ENCODE results near the gene RAB5B.
"Not testable (repeated sequence)": the region's sequence is repeated elsewhere in the genome, so short reads cannot be mapped to it uniquely, and the experiment has no call there.

Gene RAB5B

DNA sequence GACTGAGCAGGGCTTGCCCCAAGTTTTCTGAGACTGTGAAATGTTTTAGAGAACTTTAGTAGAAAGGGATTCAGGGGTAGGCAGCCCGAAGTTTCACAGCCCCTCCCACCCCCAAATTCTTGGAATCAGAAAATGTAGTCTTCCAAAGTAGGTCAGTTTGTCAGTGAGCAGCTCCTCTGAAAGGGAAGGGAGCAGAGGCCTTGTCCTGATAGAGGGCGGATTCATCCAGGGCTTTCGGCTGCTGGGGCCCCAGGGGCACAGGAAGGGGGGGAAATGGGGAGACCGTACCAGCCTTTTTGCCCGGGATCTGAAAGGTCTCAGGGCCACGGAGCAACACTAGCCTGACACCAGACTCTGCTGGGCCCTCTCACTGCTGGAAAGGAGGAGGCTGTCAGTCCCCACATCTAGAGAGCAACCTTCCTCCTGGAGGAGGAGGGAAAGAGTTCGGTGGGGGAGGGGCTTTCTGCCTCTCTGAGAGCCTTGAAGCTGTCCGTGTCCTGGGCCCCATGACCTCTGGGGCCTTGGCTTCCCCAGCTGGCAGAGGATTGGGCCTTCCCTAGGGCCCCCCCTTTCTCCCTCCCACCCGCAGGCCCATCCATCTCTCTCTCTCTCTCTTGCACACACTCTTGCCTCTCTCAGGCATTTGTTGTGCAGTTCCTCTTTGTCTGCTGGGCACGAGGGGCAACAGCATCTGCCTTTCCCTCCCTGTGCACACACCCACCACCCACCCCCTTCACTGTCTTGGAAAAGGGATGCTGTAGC lies 46.7 kb downstream of the RAB5B start, which contains the start of gene IKZF4:
Gene IKZF4, plus strand, starts transcription at position 621 of the 762 bp plus-strand sequence. CDS start 451 bp downstream, outside the sequence.
- no peak for DNase-seq

GRCh38 chr12:56021889-56022497 lies 48.1 kb downstream of the RAB5B start:
- DNase-seq = no peak

DNA sequence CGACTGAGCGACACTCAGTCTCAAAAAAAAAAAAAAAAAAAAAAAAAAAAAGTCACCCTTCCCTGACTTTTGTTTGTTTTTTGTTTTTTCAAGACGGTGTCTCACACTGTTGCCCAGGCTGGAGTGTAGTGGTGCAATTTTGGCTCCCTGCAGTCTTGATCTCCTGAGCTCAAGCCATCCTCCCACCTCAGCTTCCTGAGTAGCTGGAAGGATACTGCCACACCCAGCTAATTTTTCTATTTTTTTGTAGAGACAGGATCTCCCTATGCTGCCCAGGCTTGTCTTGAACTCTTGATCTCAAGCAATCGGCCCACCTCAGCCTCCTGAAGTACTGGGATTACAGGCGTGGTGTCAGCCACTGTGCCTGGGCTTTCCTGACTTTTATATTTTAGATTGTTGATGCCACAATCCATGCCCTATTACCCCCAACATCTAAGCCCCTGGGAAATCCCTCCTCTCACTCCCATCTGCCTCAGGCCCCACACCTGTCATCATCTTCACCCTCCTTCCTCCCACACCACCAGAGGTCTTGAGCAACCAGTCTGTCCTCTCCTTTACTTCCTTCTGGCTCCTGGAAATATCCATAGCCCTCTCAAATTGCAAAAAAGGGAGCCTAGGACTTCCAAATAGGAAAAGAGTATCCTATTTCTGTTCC lies 54.8 kb downstream of the RAB5B start:
- no peak for DNase-seq

- no peak for DNase-seq
Measured at GRCh38 chr12:56029166-56029519, 55.3 kb downstream of the RAB5B start.

GRCh38 chr12:56029666-56030293 lies 55.9 kb downstream of the RAB5B start:
- no peak for DNase-seq

DNA sequence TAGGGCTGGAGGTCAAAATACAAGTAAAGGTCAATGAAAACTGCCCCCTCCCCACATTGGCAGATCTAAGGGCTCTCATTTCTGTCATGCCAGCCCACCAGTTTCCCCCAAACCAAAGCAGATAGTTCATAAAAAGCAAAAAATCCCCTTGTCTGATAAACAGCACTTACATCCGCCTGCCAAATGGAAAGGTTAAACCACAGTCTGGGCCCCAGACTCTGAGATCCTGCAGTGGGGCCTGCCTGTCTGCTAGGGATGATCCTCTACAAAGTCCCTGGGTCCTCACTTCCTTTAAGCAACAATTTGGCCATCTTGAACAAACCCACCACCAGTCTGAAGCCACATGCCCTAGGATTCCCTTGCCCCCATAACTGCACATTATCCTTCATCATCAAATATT lies 58.1 kb downstream of the RAB5B start:
- no peak for DNase-seq

- peak; percentile 55 for DNase-seq
Measured at GRCh38 chr12:56034586-56035332, 60.9 kb downstream of the RAB5B start.

GRCh38 chr12:56037161-56037560 lies 63.3 kb downstream of the RAB5B start:
- no peak for DNase-seq

DNA sequence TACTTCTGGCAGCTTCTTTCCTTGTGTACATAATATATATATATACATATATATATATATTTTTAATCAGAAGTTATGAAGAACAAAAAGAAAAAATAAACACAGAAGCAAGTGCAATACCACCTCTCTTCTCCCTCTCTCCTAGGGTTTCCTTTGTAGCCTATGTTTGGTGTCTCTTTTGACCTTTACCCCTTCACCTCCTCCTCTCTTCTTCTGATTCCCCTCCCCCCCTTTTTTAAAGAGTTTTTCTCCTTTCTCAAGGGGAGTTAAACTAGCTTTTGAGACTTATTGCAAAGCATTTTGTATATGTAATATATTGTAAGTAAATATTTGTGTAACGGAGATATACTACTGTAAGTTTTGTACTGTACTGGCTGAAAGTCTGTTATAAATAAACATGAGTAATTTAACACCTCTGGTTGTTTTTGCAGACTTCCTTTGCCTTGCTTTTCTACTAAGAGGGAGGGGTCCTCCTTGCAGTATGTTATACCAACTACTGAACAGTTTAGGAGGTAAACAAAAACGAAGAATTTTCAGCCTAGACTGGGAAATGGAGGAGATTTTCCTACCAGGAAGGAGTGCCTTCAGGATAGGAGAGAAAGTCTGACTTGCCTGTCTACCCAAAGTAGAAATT lies 64.3 kb downstream of the RAB5B start:
- no peak for DNase-seq

DNA sequence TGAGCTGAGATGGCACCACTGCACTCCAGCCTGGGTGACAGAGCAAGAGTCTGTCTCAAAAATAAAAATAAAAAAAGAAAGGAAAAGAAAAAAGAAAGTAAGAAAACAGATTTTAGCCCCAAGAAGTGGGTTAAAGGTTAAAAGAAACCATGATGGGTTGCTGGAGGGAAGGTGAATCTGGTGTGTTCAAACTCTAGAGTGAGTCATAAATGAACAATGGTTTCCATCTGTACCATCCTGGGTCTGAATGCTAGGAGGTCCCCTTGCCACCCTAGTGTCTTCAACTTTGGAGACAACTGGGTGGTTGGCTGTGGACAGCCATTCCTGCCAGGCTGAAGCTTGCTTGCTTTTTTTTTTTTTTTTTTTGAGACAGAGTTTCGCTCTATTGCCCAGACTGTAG lies 66.3 kb downstream of the RAB5B start:
- DNase-seq = no peak

DNA sequence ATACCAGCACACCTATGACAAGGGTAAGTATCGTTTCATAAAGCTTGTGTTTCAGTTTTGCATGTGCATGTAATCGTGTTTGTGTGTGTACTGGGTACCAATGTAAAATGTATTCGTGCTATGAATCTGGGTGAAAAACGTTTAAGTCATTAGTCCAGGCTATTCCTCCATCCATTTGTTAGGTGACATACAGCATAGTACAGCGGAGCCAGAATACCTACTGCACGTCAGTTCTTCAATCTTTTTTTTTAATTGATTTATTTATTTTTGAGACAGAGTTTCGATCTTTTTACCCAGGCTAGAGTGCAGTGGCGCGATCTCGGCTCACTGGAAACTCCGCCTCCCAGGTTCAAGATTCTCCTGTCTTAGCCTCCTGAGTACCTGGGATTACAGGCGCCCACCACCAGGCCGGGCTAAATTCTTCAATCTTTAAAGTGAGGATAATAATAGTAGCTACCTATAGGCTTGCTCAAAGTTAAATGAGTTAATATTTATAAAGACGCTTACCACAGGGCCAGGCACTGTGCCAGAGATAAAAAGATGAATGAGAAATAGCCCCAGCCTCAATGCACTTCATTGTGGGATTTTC lies 67.2 kb downstream of the RAB5B start:
- no peak for DNase-seq

DNA sequence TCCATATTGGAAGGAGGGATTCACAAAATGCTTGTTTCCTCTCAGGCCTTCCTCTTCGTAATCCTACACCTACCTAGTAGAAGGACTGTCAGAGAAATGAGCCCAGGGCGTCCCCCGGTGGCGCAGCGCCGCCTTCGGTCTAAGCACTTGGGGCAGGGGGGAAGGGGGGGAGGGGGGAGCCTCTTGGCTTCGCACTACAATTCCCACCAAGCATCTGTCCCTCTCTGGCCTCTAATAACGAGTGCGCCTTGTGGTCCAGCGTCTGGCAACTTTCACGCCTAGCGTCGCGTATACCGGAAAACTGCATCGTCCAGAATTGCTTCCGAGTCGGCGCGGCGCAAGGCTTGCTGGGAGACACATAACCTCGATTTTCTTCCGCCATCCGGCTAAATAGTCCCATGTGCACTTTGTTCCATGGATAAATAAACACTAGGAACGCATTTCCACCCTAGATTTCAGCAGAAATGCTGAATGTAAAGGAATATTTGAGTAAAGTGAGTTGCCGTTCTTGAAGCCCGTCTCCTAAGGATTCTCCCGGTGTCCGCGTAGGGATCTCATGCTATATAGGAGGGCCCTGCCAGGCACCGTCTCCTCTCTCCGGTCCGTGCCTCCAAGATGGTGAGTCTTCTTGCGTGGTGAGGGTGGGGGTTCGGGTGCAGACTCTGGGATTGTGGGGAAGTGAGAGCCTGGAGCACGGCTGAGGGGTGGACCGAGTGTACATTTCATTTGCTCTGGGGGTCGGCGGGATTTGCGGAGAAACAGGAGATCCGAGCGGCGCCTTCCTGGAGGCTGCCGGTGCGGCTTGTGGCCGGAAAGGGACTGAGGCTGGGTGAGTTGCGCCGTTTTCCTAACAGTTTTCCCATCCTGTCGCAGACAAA lies 67.9 kb downstream of the RAB5B start, which contains the start of gene RPS26:
Gene RPS26, plus strand, starts transcription at position 367 of the 878 bp plus-strand sequence. Its CDS starts 249 bp downstream, at position 616.
- peak; percentile 82 for DNase-seq

- not testable (repeated sequence) for DNase-seq
Measured at GRCh38 chr12:56042430-56042813, 68.5 kb downstream of the RAB5B start.

DNA sequence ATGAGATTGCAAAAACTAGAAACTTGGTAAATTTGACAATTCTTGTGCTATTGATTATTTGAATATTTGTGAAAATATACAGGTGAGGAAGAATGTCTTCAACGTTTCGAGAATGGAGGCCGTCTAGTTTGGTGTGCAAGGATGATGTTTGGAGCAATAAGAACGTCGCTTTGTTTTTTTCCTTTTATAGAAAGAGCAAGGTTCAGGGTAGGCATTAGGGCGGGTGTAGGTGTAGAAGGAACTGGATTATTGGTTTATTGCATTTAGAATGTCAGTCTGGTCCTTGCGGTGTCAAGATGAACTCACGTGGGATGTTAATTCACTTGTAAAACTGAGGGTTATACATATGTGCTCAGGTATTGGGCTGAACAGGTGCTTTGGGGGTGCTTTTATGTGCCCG lies 69.0 kb downstream of the RAB5B start:
- no peak for DNase-seq

All from activated CD4-positive, CD25-positive, alpha-beta regulatory T cell treated with anti-CD3 and anti-CD28 coated beads, Interleukin-2, amount 50 U/mL, for 72 hours (primary cell).